GM18498 (cell line): ENCODE results near the gene PAK1IP1.
"Not testable (repeated sequence)": the region's sequence is repeated elsewhere in the genome, so short reads cannot be mapped to it uniquely, and the experiment has no call there.

Experiments used
- ATAC-seq: cut with Tn5 transposase; IDR thresholded peaks from one replicate; pipeline ENCODE4 v1.9.1; 2021; ENCODE audit warnings: mild to moderate bottlenecking, moderate library complexity; ENCODE audit not compliant: unreplicated experiment

Gene PAK1IP1

DNA sequence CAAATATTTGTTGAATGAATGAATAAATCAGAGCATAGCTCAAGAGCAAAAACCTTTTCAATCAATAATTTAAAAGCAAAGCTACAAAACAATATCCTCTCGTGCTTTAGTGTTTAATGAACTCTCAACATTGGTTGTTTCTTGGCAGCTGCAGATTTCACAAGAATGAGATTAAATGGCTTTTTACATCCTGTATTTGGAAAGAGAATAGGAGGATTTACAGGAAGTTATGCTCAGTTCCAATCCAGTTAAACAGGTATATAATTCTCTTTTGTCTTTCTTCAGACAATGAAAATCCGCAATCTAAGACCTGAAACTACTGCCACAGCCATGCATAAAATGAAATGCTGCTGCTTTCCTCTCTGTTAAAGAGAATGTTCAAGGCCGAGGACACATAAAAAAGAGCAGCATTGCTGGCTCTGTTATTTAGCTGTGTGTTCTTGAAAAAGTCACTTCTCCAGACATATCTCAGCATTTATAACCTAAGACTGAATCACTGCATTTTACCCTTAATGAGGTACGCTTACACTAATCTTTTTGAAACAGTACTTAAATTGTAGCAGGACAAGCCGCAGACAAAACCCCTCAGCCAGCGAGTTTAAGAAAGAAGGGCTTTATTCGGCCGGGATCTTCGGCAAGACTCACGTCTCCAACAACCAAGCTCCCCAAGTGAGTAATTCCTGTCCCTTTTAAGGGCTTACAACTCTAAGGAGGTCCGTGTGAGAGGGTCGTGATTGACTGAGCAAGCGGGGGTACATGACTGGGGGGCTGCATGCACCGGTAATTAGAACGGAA lies 3.9 kb upstream of the PAK1IP1 start:
- ATAC-seq: no peak

DNA sequence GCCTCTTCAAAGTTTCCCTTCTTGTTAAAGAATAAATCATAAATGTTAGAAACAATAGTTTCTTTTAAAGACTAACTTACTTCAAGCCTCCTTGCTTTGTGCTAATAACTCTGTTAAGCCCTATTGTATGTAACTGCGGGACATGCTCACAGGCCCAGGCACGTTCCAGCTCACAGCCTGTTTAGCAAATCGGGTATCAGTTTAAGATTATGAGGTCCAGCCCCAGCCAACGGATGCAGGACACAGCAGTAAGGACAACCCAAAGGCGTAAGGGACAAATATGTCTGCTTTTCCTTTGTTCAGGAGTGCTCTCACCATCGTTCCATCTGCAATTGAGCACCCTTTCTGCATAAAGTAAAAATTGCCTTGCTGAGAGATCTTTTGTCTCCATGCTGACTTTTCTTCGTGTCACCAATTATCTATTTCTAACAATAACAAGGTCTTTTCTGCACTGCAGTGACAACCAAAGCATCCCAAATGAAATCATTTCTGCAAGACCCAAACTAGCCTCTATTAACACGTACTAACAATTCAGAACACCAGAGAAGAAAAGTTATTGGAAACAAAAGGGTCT lies 1.7 kb upstream of the PAK1IP1 start:
- ATAC-seq: no peak

DNA sequence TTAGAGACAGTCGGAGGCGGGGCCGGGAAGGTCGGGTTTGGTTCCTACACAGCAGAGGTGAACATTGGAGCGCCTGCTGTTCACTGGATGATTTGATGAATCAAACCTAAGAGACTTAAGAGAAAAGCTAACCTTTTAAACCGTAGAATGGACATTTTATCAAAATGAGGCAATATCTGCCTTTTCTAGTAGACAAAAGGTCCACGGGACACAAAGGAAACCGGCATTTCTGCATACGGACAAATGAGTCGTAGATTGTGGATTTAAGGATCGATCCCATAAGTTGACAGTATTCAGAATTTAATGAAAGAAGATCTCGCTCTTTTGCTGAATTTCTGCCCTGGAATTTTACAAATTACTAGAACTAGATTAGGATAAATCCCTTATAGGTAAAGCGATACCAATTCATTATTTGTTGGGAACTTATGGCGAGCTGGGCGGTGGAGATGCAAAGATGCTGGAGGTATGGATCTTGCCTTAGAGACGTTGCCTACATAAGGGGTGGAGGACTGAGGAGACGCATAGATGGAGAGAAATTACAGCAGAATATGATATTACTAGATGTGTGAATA lies 400 bp downstream of the PAK1IP1 start:
- ATAC-seq: no peak

DNA sequence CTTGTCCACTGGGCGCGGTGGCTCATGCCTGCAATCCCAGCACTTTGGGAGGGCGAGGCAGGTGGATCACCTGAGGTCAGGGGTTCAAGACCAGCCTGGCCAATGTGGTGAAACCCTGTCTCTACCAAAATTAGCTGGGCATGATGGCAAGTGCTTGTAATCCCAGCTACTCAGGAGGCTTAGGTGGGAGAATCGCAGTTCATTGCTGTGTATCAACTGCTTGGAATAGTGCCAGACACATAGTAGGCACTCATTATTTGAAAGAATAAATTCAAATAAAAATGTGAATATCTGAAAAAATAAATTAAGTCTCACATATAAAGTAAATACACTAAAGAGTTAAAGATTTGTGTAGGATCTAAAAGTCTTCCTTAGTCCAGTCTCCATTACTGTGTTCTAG lies 1.9 kb downstream of the PAK1IP1 start:
- no peak for ATAC-seq

DNA sequence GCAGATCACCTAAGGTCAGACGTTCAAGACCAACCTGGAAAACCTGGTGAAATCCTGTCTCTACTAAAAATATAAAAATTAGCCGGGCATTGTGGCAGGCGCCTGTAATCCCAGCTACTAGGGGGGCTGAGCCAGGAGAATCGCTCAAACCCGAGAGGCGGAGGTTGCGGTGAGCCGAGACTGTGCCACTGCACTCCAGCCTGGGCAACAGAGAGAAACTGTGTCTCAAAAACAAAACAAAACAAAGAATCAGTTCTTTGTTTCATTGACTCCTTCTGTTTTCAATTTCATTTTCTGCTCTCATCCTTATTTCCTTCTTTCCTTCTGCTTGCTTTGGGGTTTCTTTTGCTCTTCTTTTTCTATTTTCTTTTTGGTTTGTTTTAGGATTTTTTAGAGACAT lies 19.2 kb downstream of the PAK1IP1 start:
- peak; percentile 43 for ATAC-seq

DNA sequence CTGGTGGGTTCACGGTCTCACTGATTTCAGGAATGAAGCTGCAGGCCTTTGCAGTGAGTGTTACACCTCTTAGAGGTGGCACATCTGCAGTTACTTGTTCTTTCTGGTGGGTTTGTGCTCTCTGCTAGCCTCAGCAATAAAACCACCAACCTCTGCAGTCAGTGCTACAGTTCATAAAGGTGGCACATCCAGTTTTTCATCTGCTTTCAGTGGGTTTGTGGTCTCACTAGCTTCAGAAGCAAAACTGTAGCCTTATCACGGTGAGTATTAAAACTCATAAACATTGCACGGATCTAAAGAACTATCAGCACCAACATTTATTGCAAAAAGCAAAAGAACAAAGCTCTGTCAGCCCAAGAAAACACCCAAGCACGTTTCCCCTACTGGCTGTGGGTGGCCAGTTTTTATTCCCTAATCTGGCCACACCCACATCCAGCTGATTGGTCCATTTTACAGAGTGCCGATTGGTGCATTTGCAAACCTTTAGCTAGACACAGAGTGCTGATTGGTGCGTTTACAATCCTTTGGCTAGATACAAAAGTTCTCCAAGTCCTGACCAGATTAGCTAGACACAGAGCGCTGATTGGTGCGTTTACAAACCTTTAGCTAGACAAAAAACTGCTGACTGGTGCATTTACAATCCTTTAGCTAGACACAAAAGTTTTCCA lies 24.7 kb downstream of the PAK1IP1 start:
- no peak for ATAC-seq

DNA sequence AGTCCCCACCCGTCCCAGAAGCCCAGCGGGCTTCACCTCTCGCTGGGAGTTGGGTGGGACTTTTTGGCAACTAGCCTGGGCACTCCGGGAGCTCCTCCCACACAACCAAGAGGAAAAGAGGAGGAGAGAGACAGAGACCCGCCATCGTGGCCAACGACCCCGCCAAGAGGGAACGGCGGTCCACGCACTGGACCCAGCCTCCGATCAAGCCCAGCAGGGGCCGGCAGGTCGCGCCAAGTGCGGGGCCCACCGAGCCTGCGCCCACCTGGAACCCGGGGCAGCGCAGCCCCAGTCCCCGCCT lies 25.1 kb downstream of the PAK1IP1 start:
- no peak for ATAC-seq

DNA sequence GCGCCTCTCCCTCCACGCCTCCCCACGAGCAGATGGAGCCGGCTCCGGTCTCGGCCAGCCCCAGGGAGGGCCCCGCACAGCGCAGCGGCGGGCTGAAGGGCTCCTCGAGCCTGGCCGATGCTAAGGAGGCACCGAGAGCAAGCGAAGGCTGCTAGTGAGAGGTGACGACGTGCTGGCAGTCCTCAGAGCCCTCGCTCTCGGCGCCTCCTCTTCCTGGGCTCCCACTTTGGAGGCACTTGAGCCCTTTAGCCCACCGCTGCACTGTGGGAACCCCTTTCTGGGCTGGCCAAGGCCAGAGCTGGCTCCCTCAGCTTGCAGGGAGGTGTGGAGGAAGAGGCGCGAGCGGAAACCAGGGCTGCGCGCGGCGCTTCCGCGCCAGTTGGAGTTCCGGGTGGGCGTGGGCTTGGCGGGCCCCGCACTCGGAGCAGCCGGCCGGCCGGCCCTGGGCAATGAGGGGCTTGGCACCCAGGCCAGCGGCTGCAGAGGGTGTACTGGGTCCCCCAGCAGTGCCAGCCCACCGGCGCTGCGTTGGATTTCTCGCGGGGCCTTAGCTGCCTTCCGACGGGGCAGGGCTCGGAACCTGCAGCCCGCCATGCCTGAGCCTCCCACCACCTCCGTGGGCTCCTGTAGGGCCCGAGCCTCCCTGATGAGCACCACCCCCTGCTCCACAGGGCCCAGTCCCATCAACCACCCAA lies 25.6 kb downstream of the PAK1IP1 start:
- ATAC-seq: no peak

DNA sequence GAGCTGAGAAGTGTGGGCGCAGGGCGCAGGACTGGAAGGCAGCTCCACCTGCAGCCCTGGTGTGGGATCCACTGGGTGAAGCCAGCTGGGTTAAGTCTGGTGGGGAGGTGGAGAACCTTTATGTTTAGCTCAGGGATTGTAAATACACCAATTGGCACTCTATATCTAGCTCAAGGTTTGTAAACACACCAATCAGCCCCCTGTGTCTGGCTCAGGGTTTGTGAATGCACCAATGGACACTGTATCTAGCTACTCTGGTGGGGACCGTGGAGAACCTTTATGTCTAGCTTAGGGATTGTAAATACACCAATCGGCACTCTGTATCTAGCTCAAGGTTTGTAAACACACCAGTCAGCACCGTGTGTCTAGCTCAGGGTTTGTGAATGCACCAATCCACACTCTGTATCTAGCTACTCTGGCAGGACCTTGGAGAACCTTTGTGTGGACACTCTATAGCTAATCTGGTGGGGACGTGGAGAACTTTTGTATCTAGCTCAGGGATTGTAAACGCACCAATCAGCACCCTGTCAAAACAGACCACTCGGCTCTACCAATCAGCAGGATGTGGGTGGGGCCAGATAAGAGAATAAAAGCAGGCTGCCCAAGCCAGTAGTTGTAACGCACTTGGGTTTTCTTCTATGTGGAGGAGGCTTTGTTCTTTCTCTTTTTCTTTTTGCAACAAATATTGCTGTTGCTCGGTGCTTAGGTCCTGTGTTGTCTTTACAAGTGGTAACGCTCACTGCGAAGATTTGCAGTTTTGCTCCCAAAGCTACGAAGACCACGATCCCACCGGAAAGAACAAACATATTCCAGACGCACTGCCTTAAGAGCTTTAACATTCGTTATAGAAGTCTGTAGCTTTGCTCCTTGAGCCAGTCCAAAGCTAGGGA lies 26.4 kb downstream of the PAK1IP1 start:
- ATAC-seq: not testable (repeated sequence)

DNA sequence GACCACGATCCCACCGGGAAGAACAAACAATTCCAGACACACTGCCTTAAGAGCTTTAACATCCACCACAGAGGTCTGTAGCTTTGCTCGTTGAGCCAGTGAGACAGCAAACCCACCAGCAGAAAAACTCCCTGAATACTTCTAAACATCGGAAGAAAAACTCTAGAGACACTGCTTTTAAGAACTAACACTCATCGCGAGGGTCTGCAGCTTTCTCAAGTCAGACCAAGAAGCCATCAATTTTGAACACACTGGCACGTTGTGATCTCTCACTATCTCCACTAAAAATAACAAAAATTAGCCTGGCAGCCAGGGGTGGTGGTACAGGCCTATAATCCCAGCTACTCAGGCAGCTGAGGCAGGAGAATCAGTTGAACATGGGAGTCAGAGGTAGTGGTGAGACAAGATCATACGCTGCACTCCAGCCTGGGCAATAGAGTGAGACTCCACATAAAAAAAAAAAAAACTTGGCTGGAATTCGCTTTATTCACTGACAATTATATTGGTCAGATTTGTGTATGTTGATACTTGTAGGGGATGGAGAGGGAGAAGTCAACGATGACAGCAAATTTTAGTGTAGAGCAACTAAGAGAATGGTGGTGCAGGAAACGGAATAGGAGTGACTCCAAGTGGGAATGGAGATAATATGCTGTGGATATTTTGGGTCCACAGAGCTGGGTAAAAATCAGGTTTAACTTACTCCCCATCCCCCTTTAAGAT lies 27.2 kb downstream of the PAK1IP1 start:
- no peak for ATAC-seq

DNA sequence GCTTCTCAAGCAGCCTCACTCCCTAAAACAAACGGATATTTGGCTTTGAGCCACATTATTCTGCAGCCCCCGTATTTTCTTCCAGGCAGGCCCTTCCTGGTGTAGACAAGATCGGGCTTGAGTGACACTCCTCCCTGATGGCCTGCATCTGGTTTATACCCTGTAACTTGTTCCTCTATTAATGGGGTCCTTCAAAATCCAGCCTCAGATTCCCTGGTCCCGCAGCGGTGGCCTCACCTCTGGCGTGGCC lies 27.7 kb downstream of the PAK1IP1 start:
- no peak for ATAC-seq

DNA sequence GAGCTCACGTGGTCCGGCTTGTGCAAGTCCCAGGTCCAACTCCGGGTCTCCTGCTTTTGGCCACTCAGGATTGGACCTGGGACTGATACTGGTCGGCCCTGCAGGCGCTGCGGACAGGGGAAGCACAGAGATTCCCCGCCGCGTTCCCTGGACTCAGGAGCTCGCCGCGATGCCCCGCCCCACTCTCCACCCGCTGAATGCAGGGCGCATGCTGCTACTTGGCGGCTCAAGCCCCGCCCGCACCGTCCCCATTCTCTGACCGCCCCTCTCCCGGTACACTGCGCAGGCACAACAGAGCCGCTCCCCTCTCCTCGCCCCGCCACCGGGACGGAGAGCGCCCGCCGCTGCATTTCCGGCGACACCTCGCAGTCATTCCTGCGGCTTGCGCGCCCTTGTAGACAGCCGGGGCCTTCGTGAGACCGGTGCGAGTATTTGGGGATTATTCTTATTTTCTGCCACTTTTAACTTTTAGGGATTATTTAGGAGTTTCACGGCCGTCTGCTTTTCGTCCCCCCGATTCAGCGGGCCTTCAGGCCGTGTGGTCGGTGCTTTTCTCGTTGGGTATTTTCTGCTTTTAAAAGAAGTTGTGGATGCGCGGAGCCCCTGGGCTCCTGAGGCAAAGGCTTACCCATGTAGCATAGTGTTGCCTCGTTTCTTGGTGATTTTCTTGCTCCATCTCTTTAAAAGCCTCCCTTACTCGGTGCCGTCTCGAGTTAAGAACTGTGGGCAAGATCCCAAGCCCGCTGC lies 28.2 kb downstream of the PAK1IP1 start, which contains the start of gene TMEM14C:
TSS of gene TMEM14C (plus strand) at position 251 of the 747 bp plus-strand sequence. CDS start 1,544 bp downstream, outside the sequence.
- peak; percentile 99 for ATAC-seq

DNA sequence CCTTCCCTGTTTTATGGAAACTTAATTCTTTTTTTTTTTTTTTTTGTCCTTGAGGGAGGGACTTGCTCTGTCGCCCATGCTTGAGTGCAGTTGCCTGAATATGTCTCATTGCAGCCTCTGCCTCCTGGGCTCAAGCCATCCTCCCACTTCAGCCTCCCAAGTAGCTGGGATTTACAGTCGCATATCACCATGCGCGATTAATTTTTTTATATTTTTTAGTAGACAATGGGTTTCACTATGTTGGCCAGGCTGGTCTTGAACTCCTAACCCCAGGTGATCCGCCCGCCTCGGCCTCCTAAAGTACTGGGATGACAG lies 28.8 kb downstream of the PAK1IP1 start:
- ATAC-seq: no peak

DNA sequence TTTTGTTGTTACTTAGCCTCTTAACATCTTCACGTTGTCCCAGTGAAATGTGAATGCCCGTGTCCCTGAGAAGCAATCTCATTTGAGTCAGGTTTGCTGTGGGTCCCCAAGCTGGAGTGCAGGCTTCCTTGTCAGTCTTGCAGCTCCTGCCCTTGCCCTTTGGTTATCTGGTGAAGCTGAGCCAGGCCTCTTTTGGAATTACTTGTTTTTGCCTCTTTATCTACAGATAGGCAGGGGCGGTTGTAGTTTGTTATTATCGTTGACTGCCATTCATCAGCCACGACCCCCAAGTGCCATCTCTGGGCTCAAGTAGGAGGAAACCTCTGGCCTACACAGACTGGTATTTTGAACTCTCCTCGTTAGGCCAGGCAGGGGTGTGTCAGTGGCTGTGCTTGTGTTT lies 30.3 kb downstream of the PAK1IP1 start:
- ATAC-seq: no peak

DNA sequence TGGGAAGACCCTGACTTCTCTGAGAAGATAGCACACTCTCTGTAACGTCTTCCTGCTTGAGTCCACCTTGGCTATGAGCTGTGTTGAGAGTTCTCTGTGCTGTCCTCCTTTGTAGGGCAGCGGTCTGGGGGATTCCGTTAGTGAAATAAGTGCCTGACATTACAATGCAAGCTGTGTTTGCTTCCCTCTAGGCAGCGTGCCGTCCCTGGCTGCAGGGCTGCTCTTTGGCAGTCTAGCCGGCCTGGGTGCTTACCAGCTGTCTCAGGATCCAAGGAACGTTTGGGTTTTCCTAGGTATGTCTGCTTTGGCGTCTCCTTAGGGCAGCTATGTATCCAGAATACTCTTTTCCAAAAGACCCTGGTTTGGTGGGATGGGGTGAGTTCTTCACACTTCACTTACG lies 30.9 kb downstream of the PAK1IP1 start:
- ATAC-seq: no peak

DNA sequence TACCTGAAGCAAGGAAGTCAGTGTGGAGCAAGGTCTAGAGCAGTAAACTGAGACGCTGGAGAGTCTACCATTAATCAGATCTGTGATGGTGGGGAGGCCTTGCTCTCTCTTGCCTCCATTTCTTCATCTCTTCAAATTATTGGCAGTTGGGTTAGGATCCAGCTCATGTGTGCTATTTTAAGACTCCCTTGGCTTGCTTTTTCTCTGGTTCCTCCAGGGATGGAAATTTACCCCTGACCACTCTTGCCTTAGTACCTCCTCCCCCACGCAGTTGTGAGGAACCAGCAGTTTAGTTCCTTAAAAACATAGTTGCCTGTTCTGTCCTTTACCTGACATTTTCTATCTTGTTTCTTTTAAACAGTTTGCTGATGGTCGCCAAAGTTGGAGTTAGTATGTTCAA lies 35.5 kb downstream of the PAK1IP1 start:
- ATAC-seq: no peak

DNA sequence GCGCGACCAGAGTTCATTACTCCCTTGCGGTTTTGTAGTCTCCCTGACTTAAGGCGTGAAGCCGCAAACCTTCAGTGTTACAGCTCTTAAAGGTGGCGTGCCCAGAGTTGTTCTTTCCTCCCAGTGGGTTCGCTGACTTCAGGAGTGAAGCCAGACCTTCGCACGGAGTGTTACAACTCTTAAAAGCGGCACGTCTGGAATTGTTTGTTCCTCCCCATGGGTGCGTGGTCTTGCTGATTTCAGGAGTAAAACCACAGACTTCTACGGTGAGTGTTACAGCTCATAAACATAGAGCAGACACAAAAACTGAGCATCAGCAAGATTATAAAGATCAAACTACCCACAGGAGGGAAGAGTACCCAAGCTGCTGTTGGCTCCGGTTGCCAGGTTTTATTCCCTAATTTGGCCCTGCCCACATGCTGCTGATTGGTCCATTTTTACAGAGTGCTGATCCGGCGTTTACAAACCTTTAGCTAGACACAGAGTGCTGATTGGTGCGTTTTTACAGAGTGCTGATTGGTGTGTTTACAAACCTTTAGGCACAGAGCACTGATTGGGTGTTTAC lies 38.5 kb downstream of the PAK1IP1 start:
- no peak for ATAC-seq

DNA sequence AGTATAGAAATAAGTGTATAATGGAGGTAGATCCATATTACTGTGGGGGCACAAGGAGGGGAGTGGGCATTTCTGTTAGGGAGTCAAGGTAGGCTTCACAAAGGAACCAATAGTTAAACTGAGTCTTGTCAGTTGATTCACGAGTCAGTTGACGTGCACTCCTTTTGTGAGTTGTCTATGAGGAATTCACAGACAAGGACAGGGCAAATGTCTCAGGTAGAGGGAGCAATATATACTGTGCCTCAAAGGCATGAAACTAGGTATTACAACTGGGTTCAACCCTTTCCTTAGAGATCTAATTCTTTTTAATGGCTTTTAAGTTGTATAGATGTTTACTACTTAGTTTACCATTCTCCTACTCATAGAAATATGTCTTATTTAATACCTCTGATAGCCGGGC lies 39.1 kb downstream of the PAK1IP1 start:
- no peak for ATAC-seq

DNA sequence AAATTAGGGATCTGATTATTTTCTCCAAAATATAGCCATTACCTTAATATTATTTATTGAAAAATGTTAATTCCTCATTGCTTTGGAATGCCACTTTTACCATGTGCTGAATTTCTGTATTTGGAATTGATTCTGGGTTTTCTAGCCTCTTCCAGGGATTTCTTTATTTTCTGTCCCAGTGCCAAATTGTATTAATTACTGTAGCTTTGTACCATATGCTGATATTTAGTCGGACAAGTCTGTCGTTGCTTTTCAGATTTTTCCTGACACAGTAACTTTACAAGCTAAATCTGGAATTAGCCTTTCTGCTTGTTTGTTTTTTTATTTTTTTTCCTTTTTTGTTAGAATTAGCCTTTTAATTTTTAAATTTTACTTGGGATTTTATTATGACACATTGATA lies 42.0 kb downstream of the PAK1IP1 start:
- ATAC-seq: no peak
